DMS153 (cell line): ENCODE measurements around the gene SLIT1.

Experiments
- DNase-seq: peaks from one replicate; lab custom pipeline; 2025; lab: John Stamatoyannopoulos, UW

Gene SLIT1

GRCh38 chr10:97022616-97023015, 163.1 kb downstream of the SLIT1 start:
- DNase-seq: no peak

GRCh38 chr10:97020452-97021400, 165.0 kb downstream of the SLIT1 start:
- no peak for DNase-seq

- DNase-seq: no peak
These were observed 166.4 kb downstream of the SLIT1 start for GRCh38 chr10:97019213-97019844.

- no peak for DNase-seq
These were observed 167.2 kb downstream of the SLIT1 start for GRCh38 chr10:97018251-97019212.

GRCh38 chr10:97017474-97017903, 168.3 kb downstream of the SLIT1 start:
- no peak for DNase-seq

- DNase-seq: no peak
These were observed 168.9 kb downstream of the SLIT1 start for GRCh38 chr10:97016728-97017473.

GRCh38 chr10:97015240-97015639, 170.5 kb downstream of the SLIT1 start:
- DNase-seq: no peak

GRCh38 chr10:97013983-97014382, 171.8 kb downstream of the SLIT1 start:
- no peak for DNase-seq

- DNase-seq: no peak
These were observed 172.2 kb downstream of the SLIT1 start for GRCh38 chr10:97013568-97013967.

- no peak for DNase-seq
These were observed 173.3 kb downstream of the SLIT1 start for GRCh38 chr10:97012470-97012869.

- no peak for DNase-seq
These were observed 174.4 kb downstream of the SLIT1 start for GRCh38 chr10:97011397-97011796.

GRCh38 chr10:97010695-97011206, 175.0 kb downstream of the SLIT1 start:
- no peak for DNase-seq

- DNase-seq: no peak
These were observed 178.3 kb downstream of the SLIT1 start for GRCh38 chr10:97007417-97007816.

- DNase-seq: no peak
These were observed 179.4 kb downstream of the SLIT1 start for GRCh38 chr10:97006364-97006763.

- DNase-seq: no peak
These were observed 180.4 kb downstream of the SLIT1 start for GRCh38 chr10:97005349-97005748.

GRCh38 chr10:97004591-97004990, 181.2 kb downstream of the SLIT1 start:
- no peak for DNase-seq

GRCh38 chr10:97003804-97004201, 182.0 kb downstream of the SLIT1 start:
- DNase-seq: no peak

- DNase-seq: no peak
These were observed 182.5 kb downstream of the SLIT1 start for GRCh38 chr10:97003151-97003803.

GRCh38 chr10:97002670-97003069, 183.1 kb downstream of the SLIT1 start:
- no peak for DNase-seq

- DNase-seq: no peak
These were observed 184.4 kb downstream of the SLIT1 start for GRCh38 chr10:97001183-97001991.
